HCT116 (cell line): Measurements from ENCODE around the gene DONSON. TPM values are rescaled to one million over a fixed set of nuclear protein-coding genes. Genes with fewer than 3 reads are reported as not detected.

Experiments used
- ATAC-seq: fragments of 200-7000 bp; cut with Tn5 transposase; 2 replicates; pipeline ENCODE4 v1.9.1; 2020; ENCODE audit warnings: mild to moderate bottlenecking, moderate library complexity
- BruUV-seq: library from RNA; stranded (reverse); fragments of 400-500 nt; replicated peaks from 2 replicates; lab custom pipeline; 2021; lab: Mats Ljungman, UMichigan
- CTCF ChIA-PET: fragments of 300-600 bp; sonication (Branson Sonifier 250); formaldehyde crosslinking; loops from one replicate; lab custom pipeline; 2021; ENCODE audit warnings: antibody characterized with exemption; lab: Charles Lee
- POLR2A ChIA-PET: fragments of 300-600, 350-600 bp; sonication (Branson Sonifier 250); formaldehyde crosslinking; loops from one replicate; lab custom pipeline; 2021; ENCODE audit warnings: antibody characterized with exemption; lab: Charles Lee
- RAD21 ChIA-PET, 2 experiments: fragments of 300-600 bp; sonication (Branson Sonifier 250); formaldehyde crosslinking; loops; one replicate each; lab custom pipeline; 2023; ENCODE audit warnings: low total read pairs in 2 of 2; ENCODE audit not compliant: uncharacterized antibody in 2 of 2, unreplicated experiment in 2 of 2, low non-redundant PET in 1 of 2; lab: Charles Lee
- DNase-seq: peaks from one replicate; pipeline ENCODE4 v3.0.0-alpha.2; 2010; ENCODE audit warnings: low read depth, low spot score
- H2AFZ ChIP-seq: fragments of 200-600 bp; shearing (Covaris generic), sonication (generic); 2 replicates; pipeline ENCODE4 v1.6.1; 2017; ENCODE audit warnings: low read depth, mixed run types, mixed read lengths, antibody characterized with exemption, low read length; ENCODE audit not compliant: poor library complexity, severe bottlenecking
- H3K27ac ChIP-seq: 2 replicates; pipeline ENCODE4 v1.5.1; 2012; ENCODE audit warnings: low read depth, low read length
- H3K27me3 ChIP-seq: fragments of 200-600 bp; sonication (generic); 2 replicates; pipeline ENCODE4 v1.6.1; 2016; ENCODE audit warnings: mixed run types, low read length, mixed read lengths; ENCODE audit not compliant: insufficient read depth
- H3K36me3 ChIP-seq, 2 experiments: fragments of 200-500 bp in 1 of 2; fragments of 200-600 bp in 1 of 2; sonication (Bioruptor generic) in 1 of 2; sonication (generic) in 1 of 2; 2 replicates each; pipeline versions ENCODE4 v1.5.1 to v1.6.1; 2014 to 2016; ENCODE audit warnings: low read length in 2 of 2, inconsistent platforms in 1 of 2, mixed read lengths in 1 of 2, mixed run types in 1 of 2; ENCODE audit not compliant: insufficient read depth in 2 of 2, control insufficient read depth in 1 of 2
- H3K4me1 ChIP-seq, 2 experiments: fragments of 200-600 bp in 1 of 2; sonication (generic) in 1 of 2; 2 replicates each; pipeline versions ENCODE4 v1.5.1 to v1.6.1; 2012 to 2017; ENCODE audit warnings: low read length in 2 of 2, inconsistent platforms in 1 of 2, mild to moderate bottlenecking in 1 of 2, mixed read lengths in 1 of 2, mixed run types in 1 of 2, moderate library complexity in 1 of 2; ENCODE audit not compliant: insufficient read depth in 2 of 2, control insufficient read depth in 1 of 2
- H3K4me2 ChIP-seq: fragments of 200-600 bp; sonication (generic); 2 replicates; pipeline ENCODE4 v1.6.1; 2017; ENCODE audit warnings: mixed run types, low read length, mixed read lengths
- H3K4me3 ChIP-seq, 2 experiments: fragments of 200-600 bp in 1 of 2; sonication (generic) in 1 of 2; replicated peaks in 1 of 2; 2 replicates each; pipeline ENCODE4 v1.5.1; 2011 to 2016; ENCODE audit warnings: low read length in 2 of 2, control low read depth in 1 of 2, low read depth in 1 of 2, mild to moderate bottlenecking in 1 of 2, mixed read lengths in 1 of 2, mixed run types in 1 of 2
- H3K79me2 ChIP-seq: fragments of 200-600 bp; sonication (generic); 2 replicates; pipeline ENCODE4 v1.6.1; 2017; ENCODE audit warnings: mild to moderate bottlenecking, mixed run types, low read length, moderate library complexity, mixed read lengths; ENCODE audit not compliant: insufficient read depth
- H3K9ac ChIP-seq: fragments of 200-600 bp; sonication (generic); 2 replicates; pipeline ENCODE4 v1.6.1; 2016; ENCODE audit warnings: low read length, mixed read lengths
- H3K9me2 ChIP-seq: fragments of 200-600 bp; sonication (generic), shearing (Covaris generic); 2 replicates; pipeline ENCODE4 v1.6.1; 2017; ENCODE audit warnings: mixed run types, mild to moderate bottlenecking, moderate library complexity; ENCODE audit not compliant: insufficient read depth
- H3K9me3 ChIP-seq, 2 experiments: fragments of 200-500 bp in 1 of 2; fragments of 200-600 bp in 1 of 2; sonication (Bioruptor generic) in 1 of 2; sonication (generic) in 1 of 2; 2 replicates each; pipeline ENCODE4 v1.6.1; 2014 to 2017; ENCODE audit warnings: low read length in 2 of 2, mixed read lengths in 2 of 2, inconsistent platforms in 1 of 2, low read depth in 1 of 2, mild to moderate bottlenecking in 1 of 2, mixed run types in 1 of 2, moderate library complexity in 1 of 2; ENCODE audit not compliant: control insufficient read depth in 1 of 2, insufficient read depth in 1 of 2
- H4K20me1 ChIP-seq: fragments of 200-600 bp; sonication (generic), shearing (Covaris generic); 2 replicates; pipeline ENCODE4 v1.6.1; 2017; ENCODE audit warnings: mixed run types, mild to moderate bottlenecking, moderate library complexity; ENCODE audit not compliant: insufficient read depth
- CBX3 ChIP-seq: IDR thresholded peaks from 2 replicates; pipeline ENCODE4 v1.6.1; 2012; ENCODE audit warnings: low read depth
- CEBPB ChIP-seq: IDR thresholded peaks from 2 replicates; pipeline ENCODE4 v1.6.1; 2012; ENCODE audit warnings: low read depth
- CTCF ChIP-seq, 3 experiments: fragments of 200-600 bp in 1 of 3; sonication (generic) in 1 of 3; IDR thresholded peaks in 2 of 3; conservative IDR thresholded peaks in 1 of 3; 2 replicates each; pipeline ENCODE4 v1.5.1; 2012 to 2017; ENCODE audit warnings: low read depth in 2 of 3, low read length in 2 of 3, antibody characterized with exemption in 1 of 3, borderline replicate concordance in 1 of 3, control low read depth in 1 of 3, mild to moderate bottlenecking in 1 of 3, mixed read lengths in 1 of 3, mixed run types in 1 of 3, moderate library complexity in 1 of 3; ENCODE audit not compliant: insufficient read depth in 1 of 3
- EGR1 ChIP-seq: IDR thresholded peaks from 2 replicates; pipeline ENCODE4 v1.6.1; 2012; ENCODE audit warnings: low read depth
- ELF1 ChIP-seq: IDR thresholded peaks from 2 replicates; pipeline ENCODE4 v1.6.1; 2012; ENCODE audit warnings: low read depth, borderline replicate concordance
- EZH2 ChIP-seq: fragments of 200-600 bp; sonication (generic); IDR thresholded peaks from 2 replicates; pipeline ENCODE4 v1.6.1; 2017; ENCODE audit warnings: antibody characterized with exemption, mixed run types
- EZH2phosphoT487 ChIP-seq: fragments of 200-600 bp; IDR thresholded peaks from 2 replicates; pipeline ENCODE4 v1.6.1; 2018; ENCODE audit warnings: antibody characterized with exemption, borderline replicate concordance
- FOSL1 ChIP-seq: IDR thresholded peaks from 2 replicates; pipeline ENCODE4 v1.6.1; 2012; ENCODE audit warnings: low read depth
- JUND ChIP-seq: IDR thresholded peaks from 2 replicates; pipeline ENCODE4 v1.6.1; 2012
- POLR2A ChIP-seq: IDR thresholded peaks from 2 replicates; pipeline ENCODE4 v1.7.0; 2011; ENCODE audit warnings: borderline replicate concordance; ENCODE audit not compliant: insufficient read depth, insufficient read length; ENCODE audit errors: extremely low read depth
- POLR2AphosphoS5 ChIP-seq: IDR thresholded peaks from 2 replicates; pipeline ENCODE4 v1.6.1; 2011; ENCODE audit warnings: mild to moderate bottlenecking, low read depth, low read length, moderate library complexity
- RAD21 ChIP-seq: IDR thresholded peaks from 2 replicates; pipeline ENCODE4 v1.6.1; 2012; ENCODE audit warnings: low read depth, mild to moderate bottlenecking
- REST ChIP-seq: IDR thresholded peaks from 2 replicates; pipeline ENCODE4 v1.6.1; 2012; ENCODE audit warnings: low read depth
- SIN3A ChIP-seq: IDR thresholded peaks from 2 replicates; pipeline ENCODE4 v1.6.1; 2012; ENCODE audit warnings: low read depth
- SP1 ChIP-seq: IDR thresholded peaks from 2 replicates; pipeline ENCODE4 v1.6.1; 2012; ENCODE audit warnings: low read depth
- SRF ChIP-seq: IDR thresholded peaks from 2 replicates; pipeline ENCODE4 v1.6.1; 2012; ENCODE audit warnings: low read depth
- TCF7L2 ChIP-seq: IDR thresholded peaks from 2 replicates; pipeline ENCODE4 v1.7.0; 2011; ENCODE audit warnings: borderline replicate concordance, inconsistent platforms; ENCODE audit not compliant: insufficient read depth, insufficient read length; ENCODE audit errors: extremely low read depth
- YY1 ChIP-seq: IDR thresholded peaks from 2 replicates; pipeline ENCODE4 v1.6.1; 2011; ENCODE audit warnings: low read length, low read depth, moderate library complexity, mild to moderate bottlenecking; ENCODE audit not compliant: insufficient replicate concordance; ENCODE audit errors: extremely low read depth
- ZFX ChIP-seq: fragments of 450-650 bp; IDR thresholded peaks from 2 replicates; pipeline ENCODE4 v1.6.1; 2017
- ZNF274 ChIP-seq: fragments of 200-500 bp; sonication (Bioruptor generic); IDR thresholded peaks from 2 replicates; pipeline ENCODE4 v1.6.1; 2014; ENCODE audit warnings: mild to moderate bottlenecking, low read depth, low read length, inconsistent platforms
- intact Hi-C: fragments of 100-400 bp; cut with micrococcal nuclease; formaldehyde crosslinking; loops from 2 replicates; pipeline ENCODE4 v1.10.0; 2022
- total RNA-seq: library from RNA; stranded (reverse); gene quantifications from one replicate; pipeline ENCODE4 v1.2.1, GENCODE V29; 2021; ENCODE audit not compliant: unreplicated experiment

The DONSON gene
- total RNA-seq, 1 experiment from 2014 or later = 31.7 TPM

GRCh38 chr21:33557447-33557846, 31.0 kb downstream of the DONSON start:
- Histone ChIP-seq H3K9me3 (no peaks in the 10 kb centered on the region), H3K36me3 (peaks cover 83 to 85% of the 10 kb centered on the region in 2 experiments), H3K27me3 (no peaks in the 10 kb centered on the region), H3K4me3 (no peak overlapping the region), H3K4me1 (no peaks in the 10 kb centered on the region), H2AFZ (no peak overlapping the region), H4K20me1 (peaks cover 63% of the 10 kb centered on the region), H3K9ac (no peak overlapping the region), H3K79me2 (peaks cover 100% of the 10 kb centered on the region), H3K4me2 (no peak overlapping the region), H3K9me2 (no peaks in the 10 kb centered on the region), H3K27ac (no peak overlapping the region)
- POLR2A ChIA-PET = interaction anchor here (0.6 to 1.1 kb wide), 2 partner anchors 17 to 134 kb away, joined by 3 read pairs; no protein-coding TSS in a partner anchor
- DNase-seq (no peak), ATAC-seq (no peak)
- BruUV-seq = no TSS peak
- CTCF ChIA-PET = no interaction called here
- RAD21 ChIA-PET = no interaction called here
- no peak for TF ChIP-seq POLR2AphosphoS5
- no peak for TF ChIP-seq CEBPB
- no peak for TF ChIP-seq EZH2
- TF ChIP-seq EGR1 = no peak
- no peak for TF ChIP-seq ZFX
- TF ChIP-seq YY1 = no peak
- no peak for TF ChIP-seq JUND
- no peak for TF ChIP-seq SIN3A
- no peak for TF ChIP-seq RAD21
- TF ChIP-seq CTCF (IDR thresholded peaks at IDR 0.05 in 2 of 3, conservative IDR thresholded peaks at IDR 0.05 in 1 of 3; ENCODE audit: borderline replicate concordance in 1 of 3, insufficient read depth in 1 of 3, low read depth in 2 of 3, low read length in 2 of 3) = no peak
- no peak for TF ChIP-seq ZNF274
- TF ChIP-seq TCF7L2 = no peak
- no peak for TF ChIP-seq REST
- TF ChIP-seq ELF1 = no peak
- TF ChIP-seq FOSL1 = no peak
- TF ChIP-seq POLR2A = no peak
- no peak for TF ChIP-seq SRF
- no peak for TF ChIP-seq CBX3
- no peak for TF ChIP-seq EZH2phosphoT487
- TF ChIP-seq SP1 = no peak
- intact Hi-C loops = no loop called here
